Kasumi-1 (cell line): ENCODE results near the gene MAOB.
"Not testable (repeated sequence)": the region's sequence is repeated elsewhere in the genome, so short reads cannot be mapped to it uniquely, and the experiment has no call there.

Experiments used
- DNase-seq, 2 experiments: peaks; one replicate each; lab custom pipeline; 2025; lab: John Stamatoyannopoulos, UW

MAOB gene

GRCh38 chrX:43753637-43754036 is 128.6 kb downstream of the MAOB start:
- DNase-seq = no peak

- peak; percentile 55 to 66 for DNase-seq
Measured at GRCh38 chrX:43750248-43750676, 132.0 kb downstream of the MAOB start.

GRCh38 chrX:43747476-43747875 is 134.8 kb downstream of the MAOB start:
- DNase-seq = no peak

- DNase-seq = no peak
Measured at GRCh38 chrX:43745938-43746721, 136.1 kb downstream of the MAOB start.

- no peak for DNase-seq
Measured at GRCh38 chrX:43744284-43744683, 138.0 kb downstream of the MAOB start.

GRCh38 chrX:43743100-43743822 is 139.0 kb downstream of the MAOB start:
- no peak for DNase-seq

GRCh38 chrX:43741843-43742573 is 140.2 kb downstream of the MAOB start:
- peak; percentile 1 to 14 for DNase-seq

GRCh38 chrX:43735957-43736356 is 146.3 kb downstream of the MAOB start:
- DNase-seq = no peak

GRCh38 chrX:43735534-43735933 is 146.7 kb downstream of the MAOB start:
- DNase-seq = no peak

GRCh38 chrX:43734444-43734843 is 147.8 kb downstream of the MAOB start:
- no peak for DNase-seq

- DNase-seq = no peak
Measured at GRCh38 chrX:43733699-43734098, 148.6 kb downstream of the MAOB start.

- no peak for DNase-seq
Measured at GRCh38 chrX:43731086-43731485, 151.2 kb downstream of the MAOB start.

- no peak for DNase-seq
Measured at GRCh38 chrX:43728966-43729365, 153.3 kb downstream of the MAOB start.

- no peak for DNase-seq
Measured at GRCh38 chrX:43728002-43728401, 154.2 kb downstream of the MAOB start.

- not testable (repeated sequence) for DNase-seq
Measured at GRCh38 chrX:43727254-43727653, 155.0 kb downstream of the MAOB start.

- DNase-seq = not testable (repeated sequence)
Measured at GRCh38 chrX:43725227-43725626, 157.0 kb downstream of the MAOB start.

- DNase-seq = no peak
Measured at GRCh38 chrX:43720961-43721360, 161.3 kb downstream of the MAOB start.

- DNase-seq = no peak
Measured at GRCh38 chrX:43720082-43720481, 162.2 kb downstream of the MAOB start.

- no peak for DNase-seq
Measured at GRCh38 chrX:43718956-43719355, 163.3 kb downstream of the MAOB start.

- DNase-seq = no peak
Measured at GRCh38 chrX:43718546-43718945, 163.7 kb downstream of the MAOB start.

- DNase-seq = no peak
Measured at GRCh38 chrX:43718081-43718480, 164.2 kb downstream of the MAOB start.

- no peak for DNase-seq
Measured at GRCh38 chrX:43717161-43717560, 165.1 kb downstream of the MAOB start.

- DNase-seq = no peak
Measured at GRCh38 chrX:43716696-43717095, 165.6 kb downstream of the MAOB start.
